ENCODE results near the gene CHRNA4.

CHRNA4 gene

GRCh38 chr20:63332488-63333240 is 28.5 kb downstream of the CHRNA4 start:
- in situ Hi-C loops (cut with MboI; ENCODE audit: low pct_unique_long_range_greater_than_20kb, low sequenced_read_pairs, unreplicated experiment), result loop anchor here (25.0 kb wide), 1 partner anchor 95 kb away; the partner anchor contains the start of gene BIRC7
- DNase-seq (ENCODE audit: low spot score), result no peak
- TF ChIP-seq CTCF (IDR thresholded peaks at IDR 0.05; ENCODE audit: extremely low read depth, insufficient read depth, missing control alignments), result no peak

- no peak for TF ChIP-seq CTCF (IDR thresholded peaks at IDR 0.05; ENCODE audit: extremely low read depth, insufficient read depth, missing control alignments)
- DNase-seq (ENCODE audit: low spot score), result no peak
- in situ Hi-C loops (cut with MboI; ENCODE audit: low pct_unique_long_range_greater_than_20kb, low sequenced_read_pairs, unreplicated experiment), result loop anchor here (25.0 kb wide), 1 partner anchor 95 kb away; the partner anchor contains the start of gene BIRC7
Observed at GRCh38 chr20:63331741-63332400, 29.3 kb downstream of the CHRNA4 start.

DNA sequence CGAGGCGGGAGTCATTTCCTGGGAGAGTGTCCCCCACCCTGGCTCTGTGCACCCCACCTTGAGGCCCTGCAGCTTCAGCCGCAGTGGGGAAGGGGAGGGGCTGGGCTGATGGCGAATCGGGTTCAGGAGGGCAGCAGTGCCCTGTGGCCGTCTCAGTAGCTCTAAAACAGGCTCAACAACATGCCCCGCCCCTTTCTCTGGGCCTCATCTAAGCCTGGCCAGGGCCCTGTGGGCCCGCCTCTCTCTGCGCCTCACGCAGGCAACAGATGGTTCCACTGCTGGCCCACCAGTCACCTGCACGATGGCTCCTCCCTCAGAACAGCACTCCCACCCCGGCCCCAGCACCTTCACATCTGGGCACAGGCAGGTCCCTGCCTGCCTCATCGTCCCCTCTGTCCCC is 30.2 kb downstream of the CHRNA4 start:
- no peak for DNase-seq (ENCODE audit: low spot score)
- no peak for TF ChIP-seq CTCF (IDR thresholded peaks at IDR 0.05; ENCODE audit: extremely low read depth, insufficient read depth, missing control alignments)
- in situ Hi-C loops (cut with MboI; ENCODE audit: low pct_unique_long_range_greater_than_20kb, low sequenced_read_pairs, unreplicated experiment), result loop anchor here (25.0 kb wide), 1 partner anchor 94 kb away; the partner anchor contains the start of gene BIRC7

DNA sequence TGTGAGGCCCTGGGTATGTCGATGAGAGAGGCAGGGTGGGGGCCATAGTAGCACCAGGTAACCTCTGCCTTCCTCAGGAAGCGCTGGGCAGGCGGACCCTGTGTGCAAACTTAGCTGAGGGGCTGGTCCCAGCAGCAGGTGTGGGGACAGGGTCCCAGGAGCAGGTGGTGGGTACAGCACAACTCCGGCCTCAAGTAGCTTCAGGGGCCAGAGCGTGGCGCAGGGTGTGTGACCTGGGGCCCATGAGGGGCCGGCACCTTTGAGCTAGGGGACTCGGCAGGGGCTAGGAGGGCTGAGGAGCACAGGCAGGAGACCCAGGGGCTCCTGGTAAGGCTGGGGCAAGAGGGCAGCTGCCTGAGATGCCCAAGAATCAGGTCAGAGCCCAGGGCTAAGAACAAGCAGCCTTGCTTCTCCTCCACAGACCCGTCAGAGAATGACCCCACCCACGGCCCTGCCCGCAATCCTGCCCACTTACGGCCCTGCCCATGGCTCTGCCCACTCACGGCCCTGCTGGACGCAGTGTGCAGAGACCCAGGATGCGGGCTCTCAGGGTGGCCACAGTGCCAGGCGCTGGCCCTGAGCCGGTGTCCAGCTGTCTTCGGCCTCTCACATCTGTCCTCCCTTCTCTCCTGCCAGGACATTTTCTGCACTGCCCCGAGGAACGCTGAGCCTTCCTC is 30.9 kb downstream of the CHRNA4 start:
- DNase-seq (ENCODE audit: low spot score), result no peak
- in situ Hi-C loops (cut with MboI; ENCODE audit: low pct_unique_long_range_greater_than_20kb, low sequenced_read_pairs, unreplicated experiment), result loop anchor here (25.0 kb wide), 1 partner anchor 93 kb away; the partner anchor contains the start of gene BIRC7
- no peak for TF ChIP-seq CTCF (IDR thresholded peaks at IDR 0.05; ENCODE audit: extremely low read depth, insufficient read depth, missing control alignments)

- in situ Hi-C loops (cut with MboI; ENCODE audit: low pct_unique_long_range_greater_than_20kb, low sequenced_read_pairs, unreplicated experiment), result loop anchor here (25.0 kb wide), 1 partner anchor 92 kb away; the partner anchor contains the start of gene BIRC7
- no peak for DNase-seq (ENCODE audit: low spot score)
- TF ChIP-seq CTCF (IDR thresholded peaks at IDR 0.05; ENCODE audit: extremely low read depth, insufficient read depth, missing control alignments), result no peak
Observed at GRCh38 chr20:63329331-63330083, 31.6 kb downstream of the CHRNA4 start.
